NCI-H2196 treated with DMSO at 0.1 percent for 48 hours (cell line): Measurements from ENCODE around the gene RGS7.
"Not testable (repeated sequence)": the region's sequence is repeated elsewhere in the genome, so short reads cannot be mapped to it uniquely, and the experiment has no call there.

Source experiments
- DNase-seq: peaks from one replicate; lab custom pipeline; 2025; ENCODE audit not compliant: unreplicated experiment; lab: John Stamatoyannopoulos, UW

RGS7 gene

DNA sequence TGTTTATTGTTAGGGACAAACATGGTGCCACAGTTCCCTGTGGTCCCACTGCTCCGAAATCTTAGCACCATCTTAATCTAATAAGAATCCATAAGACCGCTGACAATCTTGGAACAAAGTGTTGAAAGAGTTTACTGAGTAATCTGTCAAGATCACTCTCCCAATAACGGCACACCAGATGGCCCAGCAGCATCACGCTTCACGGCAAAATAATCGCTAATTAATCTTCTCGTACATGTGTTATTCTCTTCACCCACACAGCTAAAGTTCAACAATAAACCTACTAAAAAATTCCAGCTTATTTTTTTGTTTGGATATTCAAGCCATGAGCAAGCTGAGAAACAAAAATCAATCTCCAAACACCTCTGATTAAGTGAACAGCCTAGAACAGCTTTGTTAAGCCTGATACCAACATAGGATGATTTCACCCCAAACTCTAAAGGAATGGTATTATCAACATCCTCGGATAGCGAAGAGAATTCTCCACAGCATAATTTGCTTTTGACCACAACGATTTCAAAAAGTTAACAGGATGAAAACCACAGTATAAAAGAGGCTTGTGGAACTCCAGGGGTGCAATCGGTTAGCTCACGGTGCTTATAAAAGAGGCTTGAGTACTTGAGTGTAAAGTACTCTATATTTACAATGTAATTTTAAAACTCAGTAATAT, 415.2 kb downstream of the RGS7 start:
- no peak for DNase-seq

DNA sequence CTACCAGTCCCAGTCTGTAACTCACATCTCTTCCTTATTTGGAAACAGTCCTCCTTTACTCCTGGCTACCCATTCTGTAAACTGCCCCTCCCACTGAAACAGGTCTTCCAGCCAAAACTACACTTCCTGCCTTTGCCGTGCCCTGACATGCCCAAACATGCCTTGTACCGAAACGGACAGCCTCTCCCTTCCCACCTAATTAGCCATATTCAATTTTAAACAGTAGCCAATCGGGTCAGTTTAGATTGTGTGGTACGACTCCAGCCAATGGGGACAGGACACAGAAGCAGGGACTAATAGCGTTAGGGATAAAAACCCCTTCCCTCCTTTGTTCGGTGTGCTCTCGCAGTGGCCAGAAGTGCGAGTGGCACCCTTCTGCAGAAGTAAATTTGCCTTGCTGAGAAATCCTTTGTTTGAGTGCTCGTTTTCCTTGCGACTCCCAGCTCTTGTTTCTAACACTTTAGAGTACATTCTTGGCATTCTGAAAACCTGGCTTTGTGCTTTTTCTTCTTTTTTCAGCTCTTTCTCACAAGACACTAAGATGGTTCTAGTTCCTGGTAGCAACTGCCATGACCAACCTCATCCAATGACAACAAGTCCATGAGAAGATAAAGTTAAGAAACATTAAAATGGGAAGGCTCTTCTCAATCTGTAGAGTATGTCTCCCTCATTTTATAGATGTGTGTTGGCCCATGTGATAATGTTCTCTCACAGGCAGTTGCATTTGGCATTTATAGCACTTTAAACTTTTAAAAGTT, 419.9 kb downstream of the RGS7 start:
- no peak for DNase-seq

GRCh38 chr1:240935920-240936319, 421.1 kb downstream of the RGS7 start:
- no peak for DNase-seq

GRCh38 chr1:240931031-240931430, 426.0 kb downstream of the RGS7 start:
- DNase-seq: no peak

- DNase-seq: no peak
These were observed 428.7 kb downstream of the RGS7 start for GRCh38 chr1:240928265-240928664.

DNA sequence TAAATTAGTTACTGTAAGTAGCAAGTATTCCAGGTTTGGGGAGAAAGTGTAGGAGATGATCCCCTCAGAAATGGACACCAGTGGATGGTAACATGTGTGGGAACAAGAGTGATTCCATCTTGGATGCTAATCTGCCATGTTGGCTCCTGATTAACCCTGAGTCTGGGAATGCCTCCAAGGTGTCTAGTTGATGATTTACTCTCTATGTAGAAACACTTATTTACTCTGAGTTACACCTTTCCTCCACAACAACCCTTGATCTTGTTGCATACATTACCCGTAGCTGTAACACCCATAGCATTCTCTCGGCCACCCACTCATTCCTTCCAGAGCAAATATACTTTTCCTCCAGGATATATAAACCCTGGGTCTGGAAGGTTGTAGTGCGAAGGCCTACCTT, 429.2 kb downstream of the RGS7 start:
- no peak for DNase-seq

- no peak for DNase-seq
These were observed 431.7 kb downstream of the RGS7 start for GRCh38 chr1:240925273-240925672.

DNA sequence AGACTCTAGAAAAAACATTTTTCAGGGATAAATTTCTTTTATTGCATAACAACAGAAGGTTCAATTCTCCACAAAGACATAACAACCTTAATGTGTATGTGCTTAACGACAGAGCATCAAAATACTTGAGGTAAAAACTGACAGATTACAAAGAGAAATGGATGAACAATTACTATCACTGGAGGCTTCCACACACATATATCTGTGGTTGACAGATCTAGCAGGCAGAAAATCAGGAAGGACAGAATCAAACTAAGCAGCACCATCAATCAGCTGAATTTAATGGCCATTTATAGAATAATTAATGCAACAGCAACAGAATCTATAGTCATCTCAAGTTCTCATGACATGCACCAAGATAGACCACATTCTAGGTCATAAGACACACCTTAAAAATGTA, 439.0 kb downstream of the RGS7 start:
- no peak for DNase-seq

DNA sequence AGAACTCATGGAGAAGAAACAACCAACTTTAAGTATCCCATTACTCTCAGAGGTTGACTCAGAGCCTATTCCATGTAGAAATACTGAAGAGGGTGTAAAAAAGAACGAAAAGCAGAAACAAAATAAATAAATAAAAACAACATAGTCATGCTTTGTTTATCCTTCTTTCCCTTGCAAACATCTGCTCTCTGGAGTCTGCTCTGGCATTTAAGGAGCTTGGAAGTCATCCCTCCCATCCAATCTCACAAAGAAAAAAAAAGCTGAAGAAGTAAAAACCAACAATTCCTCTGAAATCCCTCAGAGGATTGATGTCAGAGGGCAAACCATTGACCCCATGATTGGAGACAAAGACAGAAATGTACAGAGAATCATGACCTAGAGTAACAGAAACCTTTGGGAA, 442.5 kb downstream of the RGS7 start:
- DNase-seq: no peak

DNA sequence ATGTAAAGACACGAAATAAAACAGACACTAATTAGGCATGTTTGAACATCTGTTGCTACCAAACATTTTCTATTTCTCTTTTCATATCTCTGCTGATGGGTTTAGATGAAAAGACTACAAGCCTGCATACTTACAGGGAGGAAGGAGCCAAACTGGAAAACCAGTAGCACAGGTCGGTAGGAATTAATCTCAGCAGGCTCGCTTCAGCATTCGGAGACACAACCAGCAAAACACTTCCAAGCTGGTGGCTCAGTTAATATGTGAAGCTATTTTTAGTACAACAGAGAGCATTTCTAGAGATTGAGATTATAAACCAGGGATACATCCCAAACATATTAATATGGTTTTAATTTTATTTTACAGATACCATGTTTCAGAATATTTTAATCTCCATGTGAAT, 444.2 kb downstream of the RGS7 start:
- no peak for DNase-seq

GRCh38 chr1:240909701-240910457, 447.1 kb downstream of the RGS7 start:
- no peak for DNase-seq

GRCh38 chr1:240906477-240906876, 450.5 kb downstream of the RGS7 start:
- no peak for DNase-seq

DNA sequence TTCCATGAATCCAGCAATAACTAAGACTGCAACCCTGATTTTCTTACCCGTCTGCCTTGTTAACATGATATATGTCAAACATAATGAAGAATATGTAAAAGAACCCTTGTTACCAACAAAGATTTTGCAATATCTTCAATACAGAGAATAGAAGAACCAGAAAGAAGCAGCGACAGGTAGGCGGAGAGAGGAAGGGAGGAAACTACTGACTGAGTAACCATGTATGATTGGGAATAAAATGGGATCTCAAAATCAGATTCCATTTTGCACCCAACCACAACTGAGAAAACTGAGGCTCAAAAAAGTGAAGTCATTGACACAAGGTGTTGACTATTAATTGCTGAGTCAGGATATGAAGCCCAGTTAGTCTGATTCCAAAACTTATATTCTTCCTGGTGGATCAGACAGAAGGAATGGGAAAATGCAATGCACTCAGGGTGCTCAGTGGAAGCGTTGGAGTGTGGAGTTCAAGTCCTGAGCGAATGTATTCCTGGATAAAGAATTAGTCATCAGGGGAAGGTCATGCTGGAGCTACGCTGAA, 451.7 kb downstream of the RGS7 start:
- no peak for DNase-seq

- not testable (repeated sequence) for DNase-seq
These were observed 461.6 kb downstream of the RGS7 start for GRCh38 chr1:240895424-240895823.

- no peak for DNase-seq
These were observed 468.3 kb downstream of the RGS7 start for GRCh38 chr1:240888787-240889048.

- peak; percentile 7 for DNase-seq
These were observed 468.8 kb downstream of the RGS7 start for GRCh38 chr1:240888039-240888786.

- DNase-seq: no peak
These were observed 473.5 kb downstream of the RGS7 start for GRCh38 chr1:240883490-240883889.

GRCh38 chr1:240882656-240883308, 474.2 kb downstream of the RGS7 start:
- DNase-seq: not testable (repeated sequence)

DNA sequence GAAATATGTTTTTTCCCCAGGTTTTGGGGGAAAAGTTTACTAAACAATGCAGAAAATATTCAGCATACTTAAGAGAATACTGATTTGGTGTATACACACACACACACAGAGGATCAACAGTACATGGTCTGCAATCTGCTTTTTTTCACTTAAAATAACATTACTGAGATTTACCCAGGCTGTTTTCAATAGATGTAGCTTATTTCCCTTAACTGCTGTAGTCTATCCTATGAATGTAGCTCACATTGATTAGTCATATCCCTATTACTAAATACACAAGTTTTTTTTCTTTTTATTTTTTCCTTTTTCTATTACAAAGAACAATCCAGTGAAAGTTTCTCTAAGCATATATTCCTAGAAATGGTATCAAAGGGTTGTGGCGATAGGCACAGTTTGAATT, 478.4 kb downstream of the RGS7 start:
- DNase-seq: no peak

GRCh38 chr1:240877605-240878004, 479.4 kb downstream of the RGS7 start:
- no peak for DNase-seq

- DNase-seq: no peak
These were observed 480.9 kb downstream of the RGS7 start for GRCh38 chr1:240876071-240876470.
